CD4-positive, alpha-beta T cell treated with Interleukin-6 at 100 ng/mL for 8 hours (primary cell): ENCODE results near the gene YBX2.

ENCODE experiments used
- DNase-seq: peaks from one replicate; pipeline ENCODE4 v3.0.0-alpha.2; 2020; ENCODE audit warnings: mixed read lengths, low spot score

The YBX2 gene

GRCh38 chr17:7296189-7296861 lies 1.9 kb upstream of the YBX2 start:
- DNase-seq, result peak; percentile 60

DNA sequence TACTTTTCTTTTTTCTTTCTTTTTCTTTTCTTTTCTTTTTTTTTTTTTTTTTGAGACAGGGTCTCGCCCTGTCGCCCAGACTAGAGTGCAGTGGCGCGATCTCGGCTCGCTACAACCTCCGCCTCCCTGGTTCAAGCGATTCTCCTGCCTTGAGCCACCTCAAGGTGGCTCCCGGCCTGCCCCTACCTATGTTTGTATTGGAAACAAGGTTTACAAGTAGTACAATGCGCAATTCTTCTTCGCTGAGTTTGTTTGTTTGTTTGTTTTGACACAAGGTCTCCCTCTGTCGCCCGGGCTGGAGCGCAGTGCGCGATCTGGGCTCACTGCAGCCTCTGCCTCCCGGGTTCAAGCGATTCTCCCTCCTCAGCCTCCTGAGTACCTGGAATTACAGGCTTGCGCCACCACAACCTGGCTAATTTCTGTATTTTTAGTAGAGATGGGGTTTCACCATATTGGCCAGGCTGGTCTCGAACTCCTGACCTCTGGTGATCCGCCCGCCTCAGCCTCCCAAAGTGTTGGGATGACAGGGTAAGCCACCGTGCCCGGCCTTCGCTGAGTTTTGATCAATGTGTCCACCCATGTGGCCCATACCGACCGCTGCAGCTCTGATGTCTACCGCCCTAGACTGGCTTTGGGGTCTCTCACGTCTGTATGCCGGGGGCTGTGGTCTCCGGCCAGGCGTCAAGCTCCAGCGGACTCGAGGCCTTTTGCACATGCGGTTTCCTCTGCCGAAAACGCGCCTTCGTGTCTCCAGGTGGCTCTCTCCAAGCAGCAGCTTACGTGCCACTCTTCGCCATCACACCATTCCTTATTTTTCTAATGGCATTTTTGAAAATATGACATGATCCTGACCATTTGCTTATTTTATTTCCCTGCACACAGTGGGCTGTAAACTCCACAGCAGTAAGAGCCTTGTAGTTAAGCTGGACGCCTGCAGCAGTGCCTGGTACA lies 1.1 kb upstream of the YBX2 start:
- no peak for DNase-seq

DNA sequence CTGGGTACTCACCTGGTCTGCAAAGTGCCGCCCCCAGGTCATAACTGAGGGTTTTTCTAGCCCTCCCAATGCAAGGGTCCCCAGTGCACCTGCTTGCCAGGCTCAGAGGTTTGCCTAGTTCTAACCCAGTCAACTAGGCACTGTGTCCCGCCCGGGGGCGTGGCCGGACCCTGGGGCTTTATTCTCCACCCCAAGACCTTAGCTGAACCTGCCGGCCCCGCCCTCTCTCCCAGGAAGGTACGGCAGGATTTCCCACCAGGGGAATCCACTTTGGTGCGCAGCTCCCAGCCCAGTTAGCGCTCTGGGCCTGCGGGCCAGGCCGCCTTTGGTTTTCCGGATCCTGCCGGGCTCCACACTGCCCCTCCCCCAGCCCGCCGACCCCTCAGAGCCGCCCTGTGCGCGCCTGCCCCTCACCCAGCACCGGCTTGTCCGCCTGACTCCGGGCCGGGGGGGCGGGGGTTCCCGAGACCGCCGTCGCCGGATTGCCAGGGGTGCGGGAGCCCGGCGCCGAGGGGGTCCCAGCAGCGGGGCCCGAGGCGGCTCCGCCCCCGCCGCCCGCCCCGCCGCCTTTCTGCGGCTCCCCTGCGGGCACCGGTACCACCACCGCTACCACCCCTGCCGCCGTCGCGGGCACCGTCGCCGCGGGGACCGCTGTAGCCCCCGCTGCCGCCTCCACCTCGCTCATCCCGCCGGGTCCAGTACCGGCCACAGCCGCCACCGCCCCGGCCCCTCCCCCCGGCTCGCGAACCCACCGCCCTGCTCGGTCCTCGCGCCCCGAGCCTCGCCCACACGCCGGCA lies 424 bp downstream of the YBX2 start:
- DNase-seq, result no peak

DNA sequence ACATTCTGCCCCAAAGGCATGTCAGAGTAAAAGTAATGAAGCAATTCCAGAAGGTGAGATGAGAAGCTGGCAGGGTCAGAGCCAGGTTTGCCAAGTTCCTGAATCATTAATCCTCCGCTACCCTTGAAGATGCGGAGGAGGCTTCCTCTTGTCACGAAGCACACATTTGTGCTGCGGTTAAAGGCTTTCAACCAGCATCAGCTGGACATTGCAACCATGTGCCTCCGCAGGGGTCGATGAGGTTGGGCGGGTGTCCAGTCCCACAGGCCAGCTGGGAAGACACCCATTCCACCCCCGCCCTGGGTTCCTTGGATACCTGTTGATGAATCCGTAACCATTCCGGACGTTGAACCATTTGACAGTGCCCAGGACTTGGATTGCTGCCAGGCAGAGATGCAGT lies 1.3 kb downstream of the YBX2 start:
- DNase-seq, result no peak

DNA sequence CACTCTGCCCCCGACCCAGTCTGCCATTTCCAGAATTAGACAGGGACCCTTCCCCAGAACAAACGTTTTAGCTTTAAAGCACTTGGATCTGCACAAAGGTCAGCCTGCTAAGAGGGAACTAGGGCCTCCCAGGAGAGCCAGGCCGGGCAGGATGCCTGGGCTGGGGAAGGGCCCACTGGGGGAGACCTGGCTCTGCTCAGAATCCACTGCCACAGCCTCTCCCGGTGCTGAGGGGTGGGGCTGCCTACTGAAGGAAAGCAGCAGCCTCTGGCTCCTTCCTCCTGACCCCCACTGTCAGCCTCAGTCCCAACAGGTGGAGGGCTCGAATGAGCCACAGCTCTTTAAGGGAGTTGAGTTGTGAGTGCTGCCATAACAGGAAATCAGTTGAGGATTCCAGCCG lies 1.7 kb downstream of the YBX2 start:
- DNase-seq, result no peak

DNA sequence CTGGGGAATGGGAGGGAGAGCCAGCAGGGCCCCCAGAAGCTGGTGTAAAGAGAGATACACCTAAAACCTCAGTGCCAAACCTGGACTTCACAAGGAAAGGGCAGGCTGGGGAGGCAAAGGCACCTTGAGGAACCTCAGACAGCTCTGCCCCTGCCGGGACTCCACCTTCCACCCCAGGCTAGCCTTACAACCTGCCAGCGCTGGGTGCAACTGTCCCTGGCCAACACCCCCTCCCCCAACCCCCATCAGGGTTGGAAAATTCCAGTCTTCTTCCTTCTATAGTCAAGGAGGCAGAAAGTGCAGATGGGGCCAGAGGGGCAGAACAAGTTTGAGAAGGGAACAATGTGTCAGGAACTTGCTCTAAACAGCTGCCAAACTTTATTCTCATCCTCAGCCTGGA lies 2.2 kb downstream of the YBX2 start:
- DNase-seq, result no peak

- no peak for DNase-seq
These were observed 3.8 kb downstream of the YBX2 start for GRCh38 chr17:7290685-7291084.

DNA sequence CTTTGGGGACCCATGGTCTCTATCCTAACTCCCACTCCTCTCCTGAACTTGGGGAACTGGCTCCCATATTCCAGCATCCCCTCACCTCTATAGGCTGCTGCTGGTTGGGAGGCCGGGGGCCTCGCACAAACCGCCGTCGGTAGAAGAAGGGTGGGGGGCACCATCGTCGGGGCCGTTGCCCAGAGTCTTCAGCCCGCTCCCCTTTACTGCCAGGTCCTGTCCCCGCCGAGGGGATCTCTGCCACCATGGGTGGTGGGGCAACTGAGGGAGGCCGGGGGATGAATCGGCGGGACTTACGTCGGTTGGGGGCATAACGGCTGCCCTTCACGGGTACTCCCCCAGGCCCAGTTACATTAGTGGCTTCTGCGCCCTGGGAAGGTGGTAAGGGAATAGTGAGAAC lies 4.3 kb downstream of the YBX2 start:
- no peak for DNase-seq

GRCh38 chr17:7289256-7290032 lies 5.0 kb downstream of the YBX2 start:
- no peak for DNase-seq

DNA sequence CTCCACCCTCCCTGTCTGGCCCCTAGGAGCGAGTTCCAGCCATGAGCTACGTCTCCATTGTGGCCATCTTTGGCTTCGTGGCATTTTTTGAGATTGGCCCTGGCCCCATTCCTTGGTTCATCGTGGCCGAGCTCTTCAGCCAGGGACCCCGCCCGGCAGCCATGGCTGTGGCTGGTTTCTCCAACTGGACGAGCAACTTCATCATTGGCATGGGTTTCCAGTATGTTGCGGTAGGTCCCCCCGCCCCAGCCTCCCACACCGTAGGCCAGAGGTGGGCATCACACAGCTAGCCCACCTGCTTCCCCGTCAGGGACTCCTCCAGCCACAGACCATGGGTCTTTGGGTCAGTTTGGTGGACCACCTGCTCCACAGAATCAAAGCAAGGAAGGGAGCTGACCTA lies 8.8 kb downstream of the YBX2 start:
- DNase-seq, result no peak

DNA sequence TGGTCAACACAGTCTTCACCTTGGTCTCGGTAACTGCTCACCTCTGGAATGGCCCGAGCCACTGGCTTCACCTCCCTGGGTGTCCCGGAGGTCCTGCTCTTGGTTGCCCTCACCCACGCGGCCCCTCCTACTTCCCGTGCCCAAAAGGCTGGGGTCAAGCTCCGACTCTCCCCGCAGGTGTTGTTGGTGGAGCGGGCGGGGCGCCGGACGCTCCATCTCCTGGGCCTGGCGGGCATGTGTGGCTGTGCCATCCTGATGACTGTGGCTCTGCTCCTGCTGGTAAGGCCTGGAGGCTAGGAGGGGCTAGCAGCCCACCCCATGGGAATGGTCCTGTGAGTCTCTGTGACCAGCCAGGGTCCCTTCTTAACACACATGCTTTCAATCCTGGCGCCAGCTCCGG lies 9.5 kb downstream of the YBX2 start:
- no peak for DNase-seq

GRCh38 chr17:7283471-7284216 lies 10.8 kb downstream of the YBX2 start:
- no peak for DNase-seq

GRCh38 chr17:7282752-7283321 lies 11.6 kb downstream of the YBX2 start:
- DNase-seq, result no peak

- no peak for DNase-seq
These were observed 12.3 kb downstream of the YBX2 start for GRCh38 chr17:7281953-7282751.

DNA sequence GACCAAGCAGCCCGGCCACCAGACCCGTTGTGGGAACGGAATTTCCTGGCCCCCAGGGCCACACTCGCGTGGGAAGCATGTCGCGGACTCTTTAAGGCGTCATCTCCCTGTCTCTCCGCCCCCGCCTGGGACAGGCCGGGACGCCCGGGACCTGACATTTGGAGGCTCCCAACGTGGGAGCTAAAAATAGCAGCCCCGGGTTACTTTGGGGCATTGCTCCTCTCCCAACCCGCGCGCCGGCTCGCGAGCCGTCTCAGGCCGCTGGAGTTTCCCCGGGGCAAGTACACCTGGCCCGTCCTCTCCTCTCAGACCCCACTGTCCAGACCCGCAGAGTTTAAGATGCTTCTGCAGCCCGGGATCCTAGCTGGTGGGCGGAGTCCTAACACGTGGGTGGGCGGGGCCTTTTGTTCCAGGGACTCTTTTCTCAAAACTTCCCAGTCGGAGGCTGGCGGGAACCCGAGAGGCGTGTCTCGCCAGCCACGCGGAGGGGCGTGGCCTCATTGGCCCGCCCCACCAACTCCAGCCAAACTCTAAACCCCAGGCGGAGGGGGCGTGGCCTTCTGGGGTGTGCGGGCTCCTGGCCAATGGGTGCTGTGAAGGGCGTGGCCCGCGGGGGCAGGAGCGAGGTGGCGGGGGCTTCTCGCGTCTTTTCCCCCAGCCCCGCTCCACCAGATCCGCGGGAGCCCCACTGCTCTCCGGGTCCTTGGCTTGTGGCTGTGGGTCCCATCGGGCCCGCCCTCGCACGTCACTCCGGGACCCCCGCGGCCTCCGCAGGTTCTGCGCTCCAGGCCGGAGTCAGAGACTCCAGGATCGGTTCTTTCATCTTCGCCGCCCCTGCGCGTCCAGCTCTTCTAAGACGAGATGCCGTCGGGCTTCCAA lies 13.1 kb downstream of the YBX2 start, which contains the start of gene SLC2A4:
Gene SLC2A4, plus strand, starts transcription at position 645 of the 879 bp plus-strand sequence. Its CDS starts 217 bp downstream, at position 862.
- peak; percentile 80 for DNase-seq

GRCh38 chr17:7280519-7281073 lies 13.8 kb downstream of the YBX2 start:
- peak; percentile 81 for DNase-seq

- DNase-seq, result no peak
These were observed 15.0 kb downstream of the YBX2 start for GRCh38 chr17:7279448-7279847.

- no peak for DNase-seq
These were observed 27.7 kb downstream of the YBX2 start for GRCh38 chr17:7266784-7267183.

GRCh38 chr17:7263801-7264078 lies 30.7 kb downstream of the YBX2 start:
- DNase-seq, result no peak
